HG03135 (cell line): ENCODE results near the gene MRPS26.
"Not testable (repeated sequence)": the region's sequence is repeated elsewhere in the genome, so short reads cannot be mapped to it uniquely, and the experiment has no call there.

Source experiments
- ATAC-seq: cut with Tn5 transposase; IDR thresholded peaks from one replicate; pipeline ENCODE4 v1.9.1; 2021; ENCODE audit warnings: mild to moderate bottlenecking, moderate library complexity; ENCODE audit not compliant: unreplicated experiment

Gene MRPS26

GRCh38 chr20:3072530-3073250 lies 26.8 kb downstream of the MRPS26 start:
- no peak for ATAC-seq

- ATAC-seq, result not testable (repeated sequence)
These were observed 27.4 kb downstream of the MRPS26 start for GRCh38 chr20:3073251-3073643.

- ATAC-seq, result no peak
These were observed 29.0 kb downstream of the MRPS26 start for GRCh38 chr20:3074812-3075211.

GRCh38 chr20:3075315-3075714 lies 29.5 kb downstream of the MRPS26 start:
- not testable (repeated sequence) for ATAC-seq

- ATAC-seq, result no peak
These were observed 31.8 kb downstream of the MRPS26 start for GRCh38 chr20:3077618-3078134.

- no peak for ATAC-seq
These were observed 35.1 kb downstream of the MRPS26 start for GRCh38 chr20:3080939-3081388.

GRCh38 chr20:3081641-3082040 lies 35.8 kb downstream of the MRPS26 start:
- no peak for ATAC-seq

- no peak for ATAC-seq
These were observed 36.6 kb downstream of the MRPS26 start for GRCh38 chr20:3082306-3082951.

- no peak for ATAC-seq
These were observed 37.4 kb downstream of the MRPS26 start for GRCh38 chr20:3082955-3083952.

GRCh38 chr20:3084283-3084985 lies 38.6 kb downstream of the MRPS26 start, which contains the start of gene AVP:
Gene AVP, minus strand, starts transcription at chr20:3084724. Its CDS starts 50 bp downstream, at chr20:3084674.
- no peak for ATAC-seq

- ATAC-seq, result no peak
These were observed 39.1 kb downstream of the MRPS26 start for GRCh38 chr20:3084986-3085360.

- ATAC-seq, result no peak
These were observed 39.8 kb downstream of the MRPS26 start for GRCh38 chr20:3085571-3086072.

- no peak for ATAC-seq
These were observed 42.2 kb downstream of the MRPS26 start for GRCh38 chr20:3088031-3088430.

- ATAC-seq, result no peak
These were observed 44.7 kb downstream of the MRPS26 start for GRCh38 chr20:3090565-3090964.

- no peak for ATAC-seq
These were observed 46.9 kb downstream of the MRPS26 start for GRCh38 chr20:3092611-3093379.

GRCh38 chr20:3093861-3094361 lies 48.1 kb downstream of the MRPS26 start:
- no peak for ATAC-seq

- no peak for ATAC-seq
These were observed 49.2 kb downstream of the MRPS26 start for GRCh38 chr20:3094848-3095629.
